Neural progenitor cell (in vitro differentiated cells): Measurements from ENCODE around the gene SEPHS1. TPM values are rescaled to one million over a fixed set of nuclear protein-coding genes. Genes with fewer than 3 reads are reported as not detected.
A peak's percentile ranks its signal among the peaks of the same experiment; 100 is the strongest.

Experiments
- DNase-seq: peaks from one replicate; pipeline ENCODE4 v3.0.0-alpha.2; 2016; ENCODE audit warnings: low spot score
- H2AFZ ChIP-seq: fragments of 200-600 bp; sonication (generic); replicated peaks from 2 replicates; pipeline ENCODE4 v1.6.1; 2016; ENCODE audit warnings: antibody characterized with exemption
- H3F3A ChIP-seq: fragments of 200-600 bp; sonication (generic); 2 replicates; pipeline ENCODE4 v1.6.1; 2016; ENCODE audit warnings: antibody characterized with exemption, low read depth
- H3K27ac ChIP-seq: fragments of 200-600 bp; sonication (generic); 2 replicates; pipeline ENCODE4 v1.5.1; 2016; ENCODE audit warnings: mild to moderate bottlenecking
- H3K27me3 ChIP-seq: fragments of 200-600 bp; sonication (generic); 2 replicates; pipeline ENCODE4 v1.6.1; 2016; ENCODE audit warnings: mild to moderate bottlenecking, moderate library complexity
- H3K36me3 ChIP-seq: fragments of 200-600 bp; sonication (generic); 2 replicates; pipeline ENCODE4 v1.5.1; 2016
- H3K4me1 ChIP-seq: fragments of 200-600 bp; sonication (generic); 2 replicates; pipeline ENCODE4 v1.6.1; 2016; ENCODE audit warnings: mixed run types
- H3K4me2 ChIP-seq: fragments of 200-600 bp; sonication (generic); 2 replicates; pipeline ENCODE4 v1.6.1; 2016
- H3K4me3 ChIP-seq: fragments of 200-600 bp; sonication (generic); 2 replicates; pipeline ENCODE4 v1.5.1; 2016
- H3K79me2 ChIP-seq: fragments of 200-600 bp; sonication (generic); 2 replicates; pipeline ENCODE4 v1.6.1; 2016; ENCODE audit warnings: low read depth
- H3K9ac ChIP-seq: fragments of 200-600 bp; sonication (generic); 2 replicates; pipeline ENCODE4 v1.6.1; 2016
- H3K9me3 ChIP-seq: fragments of 200-600 bp; sonication (generic); 2 replicates; pipeline ENCODE4 v1.5.1; 2016; ENCODE audit warnings: low read depth
- H4K20me1 ChIP-seq: fragments of 200-600 bp; sonication (generic); 2 replicates; pipeline ENCODE4 v1.6.1; 2016; ENCODE audit warnings: low read depth
- H3K27ac Mint-ChIP-seq: 3 replicates; pipeline ENCODE4 v1.8.0; 2021; ENCODE audit warnings: mixed read lengths
- H3K27me3 Mint-ChIP-seq: 2 replicates; pipeline ENCODE4 v1.8.0; 2022; ENCODE audit warnings: low read depth, mild to moderate bottlenecking, inconsistent platforms, moderate library complexity, mixed read lengths; ENCODE audit not compliant: insufficient read depth
- H3K36me3 Mint-ChIP-seq: 3 replicates; pipeline ENCODE4 v1.8.0; 2021; ENCODE audit warnings: mixed read lengths
- H3K4me1 Mint-ChIP-seq: 3 replicates; pipeline ENCODE4 v1.8.0; 2021; ENCODE audit warnings: mixed read lengths
- H3K4me3 Mint-ChIP-seq: 3 replicates; pipeline ENCODE4 v1.8.0; 2021; ENCODE audit warnings: mild to moderate bottlenecking, moderate library complexity, mixed read lengths
- H3K9me3 Mint-ChIP-seq: 3 replicates; pipeline ENCODE4 v1.8.0; 2020; ENCODE audit warnings: mixed read lengths
- EZH2 ChIP-seq: fragments of 200-600 bp; sonication (generic); IDR thresholded peaks from 2 replicates; pipeline ENCODE4 v1.6.1; 2017; ENCODE audit warnings: antibody characterized with exemption, mild to moderate bottlenecking, moderate library complexity
- EZH2phosphoT487 ChIP-seq: fragments of 200-600 bp; sonication (generic); IDR thresholded peaks from 2 replicates; pipeline ENCODE4 v1.6.1; 2017; ENCODE audit warnings: antibody characterized with exemption
- total RNA-seq: library from RNA; depleted of rRNA; stranded (reverse); fragments of >200 nt; gene quantifications from 2 replicates; pipeline ENCODE4 v1.2.3, GENCODE V29; 2015; ENCODE audit warnings: low replicate concordance
- TF ChIP-seq, protein P1 (sequence below): fragments of 200-600 bp; sonication (generic); IDR thresholded peaks from 2 replicates; pipeline ENCODE4 v1.5.1; 2017; ENCODE audit warnings: antibody characterized with exemption, mild to moderate bottlenecking

The SEPHS1 gene, protein sequence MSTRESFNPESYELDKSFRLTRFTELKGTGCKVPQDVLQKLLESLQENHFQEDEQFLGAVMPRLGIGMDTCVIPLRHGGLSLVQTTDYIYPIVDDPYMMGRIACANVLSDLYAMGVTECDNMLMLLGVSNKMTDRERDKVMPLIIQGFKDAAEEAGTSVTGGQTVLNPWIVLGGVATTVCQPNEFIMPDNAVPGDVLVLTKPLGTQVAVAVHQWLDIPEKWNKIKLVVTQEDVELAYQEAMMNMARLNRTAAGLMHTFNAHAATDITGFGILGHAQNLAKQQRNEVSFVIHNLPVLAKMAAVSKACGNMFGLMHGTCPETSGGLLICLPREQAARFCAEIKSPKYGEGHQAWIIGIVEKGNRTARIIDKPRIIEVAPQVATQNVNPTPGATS
- 94.9 and 95.9 TPM in 2 replicates for total RNA-seq

DNA sequence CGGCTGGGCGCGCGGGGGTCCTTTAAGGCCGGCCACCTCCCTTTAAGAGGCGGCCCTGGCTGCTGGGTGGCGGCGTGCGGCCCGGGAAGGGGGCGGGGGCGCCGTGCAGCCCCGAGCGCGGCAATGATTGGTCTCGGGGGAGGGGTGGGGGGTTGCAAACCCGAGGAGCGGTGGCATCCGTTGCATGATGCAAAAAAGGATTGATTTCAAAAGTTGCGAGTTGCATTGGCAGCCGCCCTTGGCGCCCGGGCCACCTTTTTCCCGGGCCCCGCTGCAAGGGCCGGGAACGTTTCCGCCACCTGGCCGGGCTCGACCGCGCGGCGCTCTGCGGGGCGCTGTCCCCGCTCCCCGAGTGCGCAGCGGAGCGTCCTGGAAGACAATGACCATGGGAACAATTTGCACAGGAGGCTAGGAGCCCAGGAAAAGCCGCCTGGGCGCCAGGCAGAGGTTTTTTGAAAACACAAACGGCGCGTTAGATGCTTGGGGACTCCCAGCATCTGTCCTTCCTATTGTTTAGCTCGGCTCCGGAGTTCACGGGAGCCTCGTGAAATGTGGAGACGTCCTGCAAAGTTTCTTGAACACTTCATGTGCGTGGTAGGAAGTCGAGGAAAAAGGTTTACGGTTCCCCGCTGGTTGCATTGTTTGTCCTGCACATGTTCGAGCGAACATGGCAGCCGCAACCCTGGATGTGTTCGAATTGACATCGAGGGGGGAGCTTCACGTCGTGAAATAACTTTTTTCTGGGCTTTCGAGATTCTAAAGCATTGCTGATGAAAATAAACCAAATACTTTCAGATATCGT is at the start of gene SEPHS1:
Gene SEPHS1 (minus strand): TSS at position 78 of the 802 bp plus-strand sequence. CDS start 3,343 bp downstream, outside the sequence.
- H3F3A ChIP-seq: peaks cover 56% of the 10 kb centered on the region
- H2AFZ ChIP-seq: peak within 1 kb of the TSS; percentile 13
- peaks cover 47% of the 10 kb centered on the region for H3K27me3 ChIP-seq
- no peaks in the 10 kb centered on the region for H3K9me3 Mint-ChIP-seq
- H3K79me2 ChIP-seq: peaks cover 38% of the 10 kb centered on the region
- peak within 1 kb of the TSS; percentile 96 for H3K4me3 ChIP-seq
- H3K36me3 ChIP-seq: no peaks in the 10 kb centered on the region
- H3K4me1 Mint-ChIP-seq: peaks cover 55% of the 10 kb centered on the region
- peaks cover 48% of the 10 kb centered on the region for H3K4me1 ChIP-seq
- peak within 1 kb of the TSS; percentile 99 for H3K4me2 ChIP-seq
- H4K20me1 ChIP-seq: peaks cover 21% of the 10 kb centered on the region
- H3K27ac Mint-ChIP-seq: peak within 1 kb of the TSS; percentile 96
- H3K36me3 Mint-ChIP-seq: peaks cover 14% of the 10 kb centered on the region
- H3K4me3 Mint-ChIP-seq: peak within 1 kb of the TSS; percentile 95
- H3K27me3 Mint-ChIP-seq: peaks cover 23% of the 10 kb centered on the region
- peak; percentile 81 for DNase-seq
- peak within 1 kb of the TSS; percentile 99 for H3K9ac ChIP-seq
- H3K9me3 ChIP-seq: no peaks in the 10 kb centered on the region
- peak within 1 kb of the TSS; percentile 99 for H3K27ac ChIP-seq
- no peak for TF ChIP-seq EZH2
- peak; percentile 13 for TF ChIP-seq EZH2phosphoT487
- TF ChIP-seq, protein P1, sequence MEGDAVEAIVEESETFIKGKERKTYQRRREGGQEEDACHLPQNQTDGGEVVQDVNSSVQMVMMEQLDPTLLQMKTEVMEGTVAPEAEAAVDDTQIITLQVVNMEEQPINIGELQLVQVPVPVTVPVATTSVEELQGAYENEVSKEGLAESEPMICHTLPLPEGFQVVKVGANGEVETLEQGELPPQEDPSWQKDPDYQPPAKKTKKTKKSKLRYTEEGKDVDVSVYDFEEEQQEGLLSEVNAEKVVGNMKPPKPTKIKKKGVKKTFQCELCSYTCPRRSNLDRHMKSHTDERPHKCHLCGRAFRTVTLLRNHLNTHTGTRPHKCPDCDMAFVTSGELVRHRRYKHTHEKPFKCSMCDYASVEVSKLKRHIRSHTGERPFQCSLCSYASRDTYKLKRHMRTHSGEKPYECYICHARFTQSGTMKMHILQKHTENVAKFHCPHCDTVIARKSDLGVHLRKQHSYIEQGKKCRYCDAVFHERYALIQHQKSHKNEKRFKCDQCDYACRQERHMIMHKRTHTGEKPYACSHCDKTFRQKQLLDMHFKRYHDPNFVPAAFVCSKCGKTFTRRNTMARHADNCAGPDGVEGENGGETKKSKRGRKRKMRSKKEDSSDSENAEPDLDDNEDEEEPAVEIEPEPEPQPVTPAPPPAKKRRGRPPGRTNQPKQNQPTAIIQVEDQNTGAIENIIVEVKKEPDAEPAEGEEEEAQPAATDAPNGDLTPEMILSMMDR: no peak

DNA sequence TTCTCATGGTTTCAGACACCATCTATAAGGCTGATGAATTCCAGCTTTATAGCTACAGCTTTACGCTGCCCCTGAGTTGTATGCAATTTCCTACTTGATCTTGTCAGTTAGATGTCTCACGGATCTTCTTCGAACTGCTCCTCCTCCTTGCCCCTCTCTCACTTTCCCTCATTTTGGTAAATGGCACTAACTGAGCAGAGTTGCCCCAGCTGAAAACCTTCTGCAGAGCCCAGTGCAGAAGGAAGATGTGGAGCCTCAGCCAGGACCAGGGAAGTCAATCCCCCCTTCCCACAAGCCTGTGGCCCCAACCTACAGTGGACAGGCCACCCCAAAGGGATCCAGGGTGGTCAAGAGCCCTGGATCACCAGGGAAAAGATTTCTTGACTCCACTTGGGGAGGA is 49.0 kb upstream of the SEPHS1 start:
- Histone ChIP-seq H3F3A (no peaks in the 10 kb centered on the region), H3K27me3 (no peaks in the 10 kb centered on the region), H2AFZ (no peak overlapping the region), H4K20me1 (no peaks in the 10 kb centered on the region), H3K9ac (no peak overlapping the region), H3K4me1 (no peaks in the 10 kb centered on the region), H3K36me3 (no peaks in the 10 kb centered on the region), H3K79me2 (no peaks in the 10 kb centered on the region), H3K4me2 (no peak overlapping the region), H3K27ac (no peak overlapping the region), H3K9me3 (no peaks in the 10 kb centered on the region), H3K4me3 (no peak overlapping the region)
- no peak overlapping the region for H3K4me3 Mint-ChIP-seq
- H3K4me1 Mint-ChIP-seq: no peaks in the 10 kb centered on the region
- H3K9me3 Mint-ChIP-seq: peaks cover 4% of the 10 kb centered on the region
- H3K36me3 Mint-ChIP-seq: no peaks in the 10 kb centered on the region
- TF ChIP-seq, protein P1: no peak
- TF ChIP-seq EZH2 (no peak), EZH2phosphoT487 (no peak)
- no peak overlapping the region for H3K27ac Mint-ChIP-seq
- no peak for DNase-seq
- no peaks in the 10 kb centered on the region for H3K27me3 Mint-ChIP-seq

DNA sequence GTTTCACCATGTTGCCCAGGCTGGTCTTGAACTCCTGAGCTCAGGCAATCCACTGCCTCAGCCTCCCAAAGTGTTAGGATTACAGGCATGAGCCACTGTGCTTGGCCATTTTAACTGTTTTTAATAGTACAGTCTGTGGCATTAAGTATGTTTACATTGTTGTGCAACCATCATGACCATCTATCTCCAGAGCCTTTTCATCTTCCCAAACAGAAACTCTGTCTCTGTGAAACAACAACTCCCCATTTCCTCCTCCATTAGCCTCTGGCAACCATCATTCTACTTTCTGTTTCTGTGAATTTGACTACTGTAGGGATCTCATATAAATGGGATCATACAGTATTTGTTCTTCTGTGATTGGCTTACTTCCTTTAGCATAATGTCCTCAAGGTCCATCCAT is 48.3 kb upstream of the SEPHS1 start:
- DNase-seq: no peak
- H3K36me3 ChIP-seq: no peaks in the 10 kb centered on the region
- H3K27ac Mint-ChIP-seq: no peak overlapping the region
- no peaks in the 10 kb centered on the region for H3F3A ChIP-seq
- no peak overlapping the region for H3K4me2 ChIP-seq
- H3K4me1 ChIP-seq: no peaks in the 10 kb centered on the region
- no peak overlapping the region for H3K27ac ChIP-seq
- H4K20me1 ChIP-seq: no peaks in the 10 kb centered on the region
- H3K9me3 Mint-ChIP-seq: peaks cover 4% of the 10 kb centered on the region
- no peak overlapping the region for H3K9ac ChIP-seq
- H3K27me3 ChIP-seq: no peaks in the 10 kb centered on the region
- H3K4me1 Mint-ChIP-seq: no peaks in the 10 kb centered on the region
- H3K4me3 Mint-ChIP-seq: peak overlapping the region; percentile 6
- no peaks in the 10 kb centered on the region for H3K36me3 Mint-ChIP-seq
- H3K79me2 ChIP-seq: no peaks in the 10 kb centered on the region
- no peak overlapping the region for H2AFZ ChIP-seq
- no peak overlapping the region for H3K4me3 ChIP-seq
- H3K27me3 Mint-ChIP-seq: no peaks in the 10 kb centered on the region
- TF ChIP-seq EZH2 (no peak), EZH2phosphoT487 (no peak)
- TF ChIP-seq, protein P1: no peak
- H3K9me3 ChIP-seq: no peaks in the 10 kb centered on the region
